ENCODE measurements around the gene OAS3. TPM values are rescaled to one million over a fixed set of nuclear protein-coding genes. Genes with fewer than 3 reads are reported as not detected.

The OAS3 gene
- total and polyA plus RNA-seq, 10 of the 15 experiments (the other 5 are each of a cell fraction or from before 2014, with no cell fraction given) = 5.1 to 107 (median 18.0) TPM

DNA sequence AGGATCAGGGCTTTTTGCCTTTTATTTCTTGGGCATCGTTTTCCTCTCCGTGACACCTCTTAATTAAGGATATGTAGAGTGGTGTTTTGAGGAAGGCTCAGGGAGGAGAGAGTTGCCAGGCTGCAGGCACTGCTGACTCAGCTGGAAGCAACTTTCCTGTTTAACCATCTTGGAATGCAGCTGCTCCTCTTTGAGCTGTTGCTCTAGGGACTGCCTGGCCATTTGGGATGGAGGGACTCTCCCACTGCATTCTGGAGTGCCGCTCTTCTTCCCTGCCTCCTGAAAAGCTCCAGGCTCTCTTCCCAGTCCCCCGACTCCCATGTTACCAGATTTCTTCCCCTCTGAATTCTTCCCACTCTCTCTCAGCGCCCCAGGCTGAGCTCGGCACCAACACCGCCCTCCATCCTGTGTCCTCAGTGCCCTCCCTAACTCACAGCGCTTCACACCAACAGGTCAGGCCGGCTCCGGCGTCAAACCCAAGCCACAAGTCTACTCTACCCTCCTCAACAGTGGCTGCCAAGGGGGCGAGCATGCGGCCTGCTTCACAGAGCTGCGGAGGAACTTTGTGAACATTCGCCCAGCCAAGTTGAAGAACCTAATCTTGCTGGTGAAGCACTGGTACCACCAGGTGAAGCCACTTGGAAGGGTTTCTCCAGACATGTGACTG is 5.9 kb downstream of the OAS3 start (continued):
- TF ChIP-seq NR2F1 (conservative IDR thresholded peaks at IDR 0.05) = no peak
- TF ChIP-seq, protein P1, sequence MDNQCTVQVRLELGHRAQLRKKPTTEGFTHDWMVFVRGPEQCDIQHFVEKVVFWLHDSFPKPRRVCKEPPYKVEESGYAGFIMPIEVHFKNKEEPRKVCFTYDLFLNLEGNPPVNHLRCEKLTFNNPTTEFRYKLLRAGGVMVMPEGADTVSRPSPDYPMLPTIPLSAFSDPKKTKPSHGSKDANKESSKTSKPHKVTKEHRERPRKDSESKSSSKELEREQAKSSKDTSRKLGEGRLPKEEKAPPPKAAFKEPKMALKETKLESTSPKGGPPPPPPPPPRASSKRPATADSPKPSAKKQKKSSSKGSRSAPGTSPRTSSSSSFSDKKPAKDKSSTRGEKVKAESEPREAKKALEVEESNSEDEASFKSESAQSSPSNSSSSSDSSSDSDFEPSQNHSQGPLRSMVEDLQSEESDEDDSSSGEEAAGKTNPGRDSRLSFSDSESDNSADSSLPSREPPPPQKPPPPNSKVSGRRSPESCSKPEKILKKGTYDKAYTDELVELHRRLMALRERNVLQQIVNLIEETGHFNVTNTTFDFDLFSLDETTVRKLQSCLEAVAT (IDR thresholded peaks at IDR 0.05) = no peak
- TF ChIP-seq, protein P2, sequence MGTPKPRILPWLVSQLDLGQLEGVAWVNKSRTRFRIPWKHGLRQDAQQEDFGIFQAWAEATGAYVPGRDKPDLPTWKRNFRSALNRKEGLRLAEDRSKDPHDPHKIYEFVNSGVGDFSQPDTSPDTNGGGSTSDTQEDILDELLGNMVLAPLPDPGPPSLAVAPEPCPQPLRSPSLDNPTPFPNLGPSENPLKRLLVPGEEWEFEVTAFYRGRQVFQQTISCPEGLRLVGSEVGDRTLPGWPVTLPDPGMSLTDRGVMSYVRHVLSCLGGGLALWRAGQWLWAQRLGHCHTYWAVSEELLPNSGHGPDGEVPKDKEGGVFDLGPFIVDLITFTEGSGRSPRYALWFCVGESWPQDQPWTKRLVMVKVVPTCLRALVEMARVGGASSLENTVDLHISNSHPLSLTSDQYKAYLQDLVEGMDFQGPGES (IDR thresholded peaks at IDR 0.05) = no peak
- TF ChIP-seq, protein P3, sequence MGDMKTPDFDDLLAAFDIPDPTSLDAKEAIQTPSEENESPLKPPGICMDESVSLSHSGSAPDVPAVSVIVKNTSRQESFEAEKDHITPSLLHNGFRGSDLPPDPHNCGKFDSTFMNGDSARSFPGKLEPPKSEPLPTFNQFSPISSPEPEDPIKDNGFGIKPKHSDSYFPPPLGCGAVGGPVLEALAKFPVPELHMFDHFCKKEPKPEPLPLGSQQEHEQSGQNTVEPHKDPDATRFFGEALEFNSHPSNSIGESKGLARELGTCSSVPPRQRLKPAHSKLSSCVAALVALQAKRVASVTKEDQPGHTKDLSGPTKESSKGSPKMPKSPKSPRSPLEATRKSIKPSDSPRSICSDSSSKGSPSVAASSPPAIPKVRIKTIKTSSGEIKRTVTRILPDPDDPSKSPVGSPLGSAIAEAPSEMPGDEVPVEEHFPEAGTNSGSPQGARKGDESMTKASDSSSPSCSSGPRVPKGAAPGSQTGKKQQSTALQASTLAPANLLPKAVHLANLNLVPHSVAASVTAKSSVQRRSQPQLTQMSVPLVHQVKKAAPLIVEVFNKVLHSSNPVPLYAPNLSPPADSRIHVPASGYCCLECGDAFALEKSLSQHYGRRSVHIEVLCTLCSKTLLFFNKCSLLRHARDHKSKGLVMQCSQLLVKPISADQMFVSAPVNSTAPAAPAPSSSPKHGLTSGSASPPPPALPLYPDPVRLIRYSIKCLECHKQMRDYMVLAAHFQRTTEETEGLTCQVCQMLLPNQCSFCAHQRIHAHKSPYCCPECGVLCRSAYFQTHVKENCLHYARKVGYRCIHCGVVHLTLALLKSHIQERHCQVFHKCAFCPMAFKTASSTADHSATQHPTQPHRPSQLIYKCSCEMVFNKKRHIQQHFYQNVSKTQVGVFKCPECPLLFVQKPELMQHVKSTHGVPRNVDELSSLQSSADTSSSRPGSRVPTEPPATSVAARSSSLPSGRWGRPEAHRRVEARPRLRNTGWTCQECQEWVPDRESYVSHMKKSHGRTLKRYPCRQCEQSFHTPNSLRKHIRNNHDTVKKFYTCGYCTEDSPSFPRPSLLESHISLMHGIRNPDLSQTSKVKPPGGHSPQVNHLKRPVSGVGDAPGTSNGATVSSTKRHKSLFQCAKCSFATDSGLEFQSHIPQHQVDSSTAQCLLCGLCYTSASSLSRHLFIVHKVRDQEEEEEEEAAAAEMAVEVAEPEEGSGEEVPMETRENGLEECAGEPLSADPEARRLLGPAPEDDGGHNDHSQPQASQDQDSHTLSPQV (IDR thresholded peaks at IDR 0.05) = no peak
- no peak for TF ChIP-seq CBFB (IDR thresholded peaks at IDR 0.05; ENCODE audit: low read depth)
